Measurements from ENCODE around the gene ZBED1.
"Not testable (repeated sequence)": the region's sequence is repeated elsewhere in the genome, so short reads cannot be mapped to it uniquely, and the experiment has no call there.

The ZBED1 gene

DNA sequence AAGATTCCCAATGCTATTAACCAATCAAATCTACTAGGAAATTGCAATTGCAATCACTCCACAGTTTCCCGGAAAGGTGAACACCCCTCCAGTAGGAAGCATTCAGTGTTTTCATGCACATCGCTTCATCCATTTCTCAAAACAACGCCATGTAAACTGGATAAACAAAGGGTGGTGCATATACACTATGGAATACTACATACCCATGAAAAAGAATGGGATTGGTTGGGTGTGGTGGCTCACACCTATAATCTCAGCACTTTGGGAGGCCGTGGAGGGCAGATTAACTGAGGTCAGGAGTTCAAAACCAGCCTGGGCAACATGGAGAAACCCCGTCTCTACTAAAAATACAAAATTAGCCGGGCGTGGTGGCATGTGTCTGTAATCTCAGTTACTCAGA, 29.1 kb downstream of the ZBED1 start:
- DNase-seq = no peak

DNA sequence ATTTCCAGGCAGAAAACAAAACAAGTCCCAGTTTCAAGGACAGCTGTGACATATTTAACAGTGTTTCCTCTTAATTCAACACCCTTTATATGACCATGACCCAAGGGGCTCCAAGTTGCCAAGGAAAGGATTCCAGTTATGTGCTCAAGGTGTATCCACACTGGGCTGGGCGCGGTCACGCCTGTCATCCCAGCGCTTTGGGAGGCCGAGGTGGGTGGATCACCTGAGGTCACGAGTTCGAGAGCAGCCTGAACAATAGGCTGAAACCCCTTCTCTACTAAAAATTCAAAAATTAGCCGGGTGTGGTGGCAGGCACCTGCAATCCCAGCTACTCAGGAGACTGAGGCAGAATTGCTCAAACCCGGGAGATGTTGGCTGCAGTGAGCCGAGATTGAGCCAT, 29.6 kb downstream of the ZBED1 start:
- not testable (repeated sequence) for DNase-seq

DNA sequence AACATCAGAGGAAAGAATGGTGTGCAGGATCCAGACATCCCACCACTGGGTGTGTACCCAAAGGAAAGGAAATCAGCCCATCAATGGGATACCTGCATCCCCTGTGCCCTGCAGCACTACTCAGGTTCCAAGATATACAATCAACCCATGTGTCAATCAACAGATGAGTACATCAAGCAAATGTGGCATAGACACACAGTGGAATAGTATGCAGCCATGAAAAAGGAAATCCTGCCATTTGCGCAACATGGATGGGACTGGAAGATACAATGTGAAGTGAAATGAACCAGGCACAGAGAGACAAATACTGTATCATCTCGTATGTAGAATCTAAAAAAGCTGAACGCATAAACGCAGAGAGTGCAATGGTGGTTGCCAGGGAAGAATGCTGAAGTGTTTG, 30.9 kb downstream of the ZBED1 start:
- not testable (repeated sequence) for DNase-seq

DNA sequence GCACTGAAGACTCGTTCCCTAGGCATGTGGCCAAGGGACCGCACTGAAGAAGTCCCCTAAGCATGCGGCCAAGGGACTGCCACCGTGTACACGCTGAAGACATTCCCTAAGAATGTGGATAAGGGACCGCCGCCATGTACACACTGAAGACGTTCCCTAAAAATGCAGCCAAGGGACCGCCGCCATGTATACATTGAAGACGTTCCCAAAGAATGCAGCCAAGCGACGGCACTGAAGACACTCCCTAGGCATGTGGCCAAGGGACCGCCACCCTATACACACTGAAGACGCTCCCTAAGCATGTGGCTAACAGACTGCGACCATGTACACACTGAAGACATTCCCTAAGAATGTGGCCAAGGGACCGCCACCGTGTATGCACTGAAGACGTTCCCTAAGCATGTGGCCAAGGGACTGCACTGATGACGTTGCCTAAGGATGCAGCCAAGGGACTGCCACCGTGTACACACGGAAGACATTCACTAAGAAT, 31.5 kb downstream of the ZBED1 start:
- DNase-seq = no peak

DNA sequence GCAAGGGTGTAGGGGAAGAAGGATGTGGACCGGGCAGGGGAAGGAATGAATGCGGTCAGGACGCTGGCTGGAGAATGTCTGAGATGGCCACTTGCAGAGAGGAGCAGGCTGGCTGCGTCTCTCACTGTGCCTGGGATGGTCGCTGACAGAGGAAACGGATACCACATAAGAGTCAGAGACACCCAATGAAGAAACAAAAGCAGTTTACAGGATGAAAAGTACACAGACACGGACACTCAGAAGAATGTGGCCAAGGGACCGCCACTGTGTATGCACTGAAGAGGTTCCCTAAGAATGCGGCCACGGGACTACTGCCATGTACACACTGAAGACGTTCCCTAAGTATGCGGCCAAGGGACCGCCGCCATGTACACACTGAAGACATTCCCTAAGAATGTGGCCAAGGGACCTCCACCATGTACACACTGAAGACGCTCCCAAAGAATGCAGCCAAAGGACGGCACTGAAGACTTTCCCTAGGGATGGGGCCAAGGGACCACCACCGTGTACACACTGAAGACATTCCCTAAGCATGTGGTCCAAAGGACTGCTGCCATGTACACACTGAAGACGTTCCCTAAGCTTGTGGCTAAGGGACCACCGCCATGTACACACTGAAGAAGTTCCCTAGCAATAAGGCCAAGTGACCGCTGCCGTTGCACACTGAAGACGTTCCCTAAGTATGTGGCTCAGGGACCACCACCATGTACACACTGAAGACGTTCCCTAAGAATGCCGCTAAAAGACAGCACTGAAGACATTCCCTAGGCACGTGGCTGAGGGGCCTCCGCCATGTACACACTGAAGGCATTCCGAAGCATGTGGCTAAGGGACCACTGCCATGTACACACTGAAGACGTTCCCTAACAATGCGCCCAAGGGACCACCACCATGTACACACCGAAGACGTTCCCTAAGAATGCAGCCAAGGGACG, 32.2 kb downstream of the ZBED1 start:
- DNase-seq = no peak

DNA sequence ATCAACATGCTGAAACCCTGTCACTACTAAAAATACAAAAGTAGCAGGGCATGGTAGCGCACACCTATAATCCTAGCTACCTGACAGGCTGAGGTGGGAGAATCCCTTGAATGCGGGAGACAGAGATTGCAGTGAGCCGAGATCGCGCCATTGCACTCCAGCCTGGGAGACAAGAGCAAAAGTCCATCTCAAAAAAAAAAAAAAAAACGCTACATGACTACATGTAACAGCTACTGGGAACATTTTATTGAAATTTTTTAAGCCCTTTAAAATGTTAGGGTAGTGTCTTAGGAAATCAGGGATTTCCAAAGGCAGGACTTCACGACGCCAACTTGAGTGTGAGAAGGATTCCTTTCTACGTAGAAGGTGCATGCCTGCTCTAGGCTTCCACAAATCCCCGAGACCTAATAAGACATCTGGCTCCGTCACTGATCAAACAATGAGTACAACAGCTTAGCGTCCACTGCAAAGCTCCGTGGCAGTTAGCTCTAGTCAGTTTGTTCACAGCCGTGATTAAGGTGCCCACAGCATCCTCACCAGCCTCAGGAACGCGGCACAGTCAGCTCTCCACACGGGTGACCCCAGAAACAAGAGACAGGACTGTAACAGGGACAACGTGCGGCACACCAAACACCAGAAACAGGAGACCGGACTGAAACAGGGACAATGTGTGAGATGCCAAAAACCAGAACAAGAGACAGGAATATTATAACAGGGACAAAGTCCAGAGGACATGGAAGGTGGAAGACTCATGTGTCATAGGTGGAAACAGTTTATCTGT, 33.7 kb downstream of the ZBED1 start:
- DNase-seq = no peak

DNA sequence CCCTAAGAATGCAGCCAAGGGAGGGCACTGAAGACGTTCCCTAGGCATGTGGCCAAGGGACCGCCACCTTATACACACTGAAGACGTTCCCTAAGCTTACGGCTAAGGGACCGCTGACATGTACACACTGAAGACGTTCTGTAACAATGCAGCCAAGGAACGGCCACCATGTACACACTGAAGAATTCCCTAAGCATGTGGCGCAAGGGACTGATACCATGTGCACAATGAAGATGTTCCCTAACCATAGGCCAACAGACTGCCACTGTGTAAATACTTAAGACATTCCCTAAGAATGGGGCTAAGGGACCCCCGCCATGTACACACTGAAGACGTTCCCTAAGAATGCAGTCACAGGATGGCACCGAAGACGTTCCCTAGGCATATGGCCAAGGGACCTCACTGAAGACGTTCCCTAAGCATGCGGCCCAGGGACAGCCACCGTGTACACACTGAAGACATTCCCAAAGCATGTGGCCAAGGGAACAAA, 36.1 kb downstream of the ZBED1 start:
- no peak for DNase-seq

DNA sequence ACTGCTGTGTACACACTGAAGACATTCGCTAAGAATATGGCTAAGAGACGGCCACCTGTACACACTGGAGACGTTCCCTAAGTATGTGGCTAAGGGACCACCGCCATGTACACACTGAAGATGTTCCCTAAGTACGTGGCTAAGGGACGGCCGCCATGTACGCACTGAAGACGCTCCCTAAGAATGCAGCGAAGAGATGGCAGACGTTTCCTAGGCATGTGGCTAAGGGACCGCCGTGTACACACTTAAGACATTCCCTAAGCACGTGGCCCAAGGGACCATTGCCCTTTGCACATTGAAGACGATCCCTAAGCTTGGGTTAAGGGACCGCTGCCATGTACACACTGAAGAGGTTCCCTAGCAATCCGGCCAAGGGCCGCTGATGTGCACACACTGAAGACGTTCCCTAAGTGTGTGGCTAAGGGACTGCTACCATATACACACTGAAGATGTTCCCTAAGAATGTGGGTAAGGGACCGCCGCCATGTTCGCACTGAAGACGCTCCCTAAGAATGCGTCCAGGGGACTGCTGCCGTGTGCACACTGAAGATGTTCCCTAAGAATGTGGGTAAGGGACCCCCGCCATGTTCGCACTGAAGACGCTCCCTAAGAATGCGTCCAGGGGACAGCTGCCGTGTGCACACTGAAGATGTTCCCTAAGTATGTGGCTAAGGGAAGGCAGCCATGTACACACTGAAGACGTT, 36.7 kb downstream of the ZBED1 start:
- DNase-seq = no peak

DNA sequence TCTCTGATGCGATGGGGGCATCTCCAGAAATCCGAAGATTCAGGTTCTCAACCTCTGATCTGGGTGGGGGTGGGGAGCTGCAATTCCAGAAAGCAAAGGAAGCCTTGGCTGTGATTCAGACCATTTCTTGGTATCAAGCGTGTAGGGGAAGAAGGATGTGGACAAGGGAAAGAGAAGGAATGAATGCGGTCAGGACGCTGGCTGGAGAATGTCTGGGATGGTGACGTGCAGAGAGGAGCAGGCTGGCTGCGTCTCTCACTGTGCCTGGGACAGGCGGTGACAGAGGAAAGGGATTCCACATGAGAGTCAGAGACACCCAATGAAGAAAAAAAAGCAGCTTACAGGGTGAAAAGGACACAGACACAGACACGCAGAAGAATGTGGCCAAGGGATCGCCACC, 37.3 kb downstream of the ZBED1 start:
- DNase-seq = not testable (repeated sequence)

DNA sequence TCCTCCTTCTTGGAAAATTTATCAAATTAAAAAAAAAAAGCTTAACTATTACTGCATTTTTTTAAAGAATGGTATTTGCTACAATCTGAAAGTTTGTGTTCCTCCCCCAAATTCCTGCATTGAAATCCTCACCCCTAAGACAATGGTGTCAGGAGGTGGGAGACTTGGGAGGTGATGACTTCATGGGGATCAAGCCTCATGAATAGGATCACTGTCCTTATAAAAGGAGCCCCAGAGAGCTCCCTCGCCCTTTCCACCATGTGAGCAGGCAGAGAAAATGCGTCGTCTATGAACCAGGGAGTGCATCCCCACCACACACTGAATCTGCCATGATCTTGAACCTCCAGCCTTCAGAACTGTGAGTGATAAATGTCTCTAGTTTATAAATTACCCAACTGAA, 38.0 kb downstream of the ZBED1 start:
- no peak for DNase-seq

DNA sequence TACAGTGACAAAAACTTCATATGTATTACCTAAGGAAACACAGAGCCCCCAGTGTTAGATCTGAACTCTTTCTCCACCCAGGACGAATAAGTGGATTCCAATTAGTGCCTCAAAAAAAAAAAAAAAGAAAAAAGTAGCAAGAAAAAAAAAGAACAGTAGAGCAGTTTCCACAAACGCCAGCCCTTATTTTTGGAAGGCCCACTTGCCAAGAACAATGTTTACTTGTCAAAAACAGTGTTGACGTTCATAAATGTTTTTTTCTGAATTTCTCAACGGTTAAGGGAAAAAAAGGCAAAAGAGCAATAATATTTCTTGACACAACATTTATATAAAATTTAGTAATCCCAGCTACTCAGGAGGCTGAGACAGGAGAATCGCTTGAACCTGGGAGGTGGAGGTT, 38.7 kb downstream of the ZBED1 start:
- no peak for DNase-seq

DNA sequence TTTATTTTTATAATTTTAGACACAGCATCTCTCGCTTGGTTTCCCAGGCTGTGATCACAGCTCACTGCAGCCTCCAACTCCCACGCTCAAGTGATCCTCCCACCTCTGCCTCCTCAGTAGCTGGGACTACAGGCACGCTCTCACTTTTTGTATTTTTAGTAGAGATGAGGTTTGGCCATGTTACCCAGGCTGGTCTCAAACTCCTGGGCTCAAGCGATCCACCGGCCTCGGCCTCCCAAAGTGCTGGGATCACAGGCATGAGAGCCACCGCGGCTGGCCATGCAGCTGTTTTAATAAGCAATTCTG, 39.1 kb downstream of the ZBED1 start:
- DNase-seq = no peak

DNA sequence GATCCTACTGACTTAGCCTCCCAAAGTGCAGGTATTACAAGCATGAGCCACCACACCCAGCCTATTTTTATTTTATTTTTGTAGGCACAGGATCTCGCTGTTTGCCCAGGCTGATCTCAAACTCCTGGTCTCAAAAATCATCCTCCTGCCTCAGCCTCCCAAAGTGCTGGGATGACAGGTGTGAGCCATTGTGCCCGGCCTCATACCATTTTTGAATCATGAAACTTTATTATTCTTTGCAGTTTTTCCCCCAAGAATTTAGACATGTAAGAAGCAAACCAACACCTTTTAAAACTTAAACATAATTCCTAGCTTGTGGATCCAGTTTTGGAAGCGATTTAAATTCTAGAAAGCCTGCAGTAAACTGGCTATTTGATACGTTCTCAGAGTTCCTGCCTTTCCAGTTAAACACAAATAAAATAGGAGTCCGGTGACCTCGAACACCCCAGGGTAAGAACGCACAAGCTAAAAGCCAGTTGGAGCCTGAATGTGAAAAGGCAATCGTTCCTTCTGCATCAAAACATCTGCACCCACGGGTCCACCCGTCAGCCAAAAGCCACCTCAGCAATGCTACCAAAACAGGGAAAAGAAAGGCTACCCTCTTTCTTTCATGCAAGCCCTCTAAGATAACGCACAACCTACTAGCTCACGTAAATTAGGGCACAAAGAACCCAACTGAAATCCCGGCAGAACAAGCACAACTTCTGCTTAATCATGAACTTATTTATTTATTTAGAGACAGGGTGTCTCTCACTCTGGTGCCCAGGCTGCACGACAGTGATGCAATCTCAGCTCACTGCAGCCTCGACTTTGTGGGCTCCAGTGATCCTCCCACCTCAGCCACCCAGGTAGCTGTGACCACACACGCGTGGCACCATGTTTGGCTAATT, 39.7 kb downstream of the ZBED1 start:
- not testable (repeated sequence) for DNase-seq

DNA sequence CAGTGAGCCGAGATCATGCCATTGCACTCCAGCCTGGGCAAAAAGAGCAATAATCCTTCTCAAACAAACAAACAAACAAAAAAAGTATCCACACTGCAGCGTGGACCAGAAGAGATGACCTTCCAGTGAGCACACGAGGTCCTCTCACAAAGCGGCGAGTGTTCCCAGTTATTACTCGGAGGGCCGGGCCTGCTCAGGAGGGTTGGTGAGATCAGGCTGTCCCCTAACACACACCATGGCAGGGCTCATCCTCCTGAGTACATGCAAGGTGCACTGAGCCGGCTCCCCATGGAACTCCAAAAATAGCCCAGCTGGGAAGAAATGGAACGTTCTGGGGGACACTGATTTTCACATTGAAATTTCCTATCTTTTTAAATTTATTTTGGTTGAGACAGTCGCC, 40.7 kb downstream of the ZBED1 start:
- DNase-seq = not testable (repeated sequence)

DNA sequence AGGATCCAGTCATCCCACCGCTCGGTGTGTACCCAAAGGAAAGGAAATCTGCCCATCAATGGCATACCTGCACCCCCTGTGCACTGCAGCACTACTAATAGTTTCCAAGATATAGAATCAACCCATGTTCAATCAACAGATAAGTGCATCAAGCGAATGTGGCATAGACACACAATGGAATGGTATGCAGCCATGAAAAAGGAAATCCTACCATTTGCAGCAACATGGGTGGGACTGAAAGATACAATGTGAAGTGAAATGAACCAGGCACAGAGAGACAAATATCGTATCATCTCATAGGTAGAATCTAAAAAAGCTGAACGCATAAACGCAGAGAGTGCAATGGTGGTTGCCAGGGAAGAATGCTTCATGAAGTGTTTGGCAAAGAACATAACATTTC, 42.5 kb downstream of the ZBED1 start:
- DNase-seq = no peak

DNA sequence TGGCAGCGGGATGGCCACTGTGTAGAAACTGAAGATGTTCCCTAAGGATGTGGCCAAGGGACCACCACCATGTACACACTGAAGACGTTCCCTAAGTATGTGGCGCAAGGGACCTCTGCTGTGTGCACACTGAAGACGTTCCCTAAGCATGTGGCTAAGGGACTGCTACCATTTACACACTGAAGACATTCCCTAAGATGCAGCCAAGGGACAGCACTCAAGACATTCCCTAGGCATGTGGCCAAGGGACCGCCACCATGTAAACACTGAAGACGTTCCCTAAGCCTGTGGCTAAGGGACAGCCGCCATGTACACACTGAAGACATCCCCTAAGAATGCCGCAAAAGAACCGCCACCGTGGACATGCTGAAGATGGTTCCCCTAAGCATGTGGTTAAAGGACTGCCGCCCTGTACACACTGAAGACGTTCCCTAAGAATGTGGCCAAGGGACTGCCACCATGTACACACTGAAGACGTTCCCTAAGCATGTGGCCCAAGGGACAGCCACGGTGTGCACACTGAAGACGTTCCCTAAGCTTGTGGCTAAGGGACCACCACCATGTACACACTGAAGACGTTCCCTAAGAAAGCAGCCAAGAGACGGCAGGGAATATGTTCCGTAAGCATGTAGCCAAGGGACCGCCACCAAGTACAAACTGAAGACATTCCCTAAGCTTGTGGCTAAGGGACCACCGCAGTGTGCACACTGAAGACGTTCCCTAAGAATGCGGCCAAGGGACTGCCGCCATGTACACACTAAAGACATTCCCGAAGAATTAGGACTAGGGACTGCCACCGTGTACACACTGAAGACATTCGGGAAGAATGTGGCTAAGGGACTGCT, 43.3 kb downstream of the ZBED1 start:
- no peak for DNase-seq

DNA sequence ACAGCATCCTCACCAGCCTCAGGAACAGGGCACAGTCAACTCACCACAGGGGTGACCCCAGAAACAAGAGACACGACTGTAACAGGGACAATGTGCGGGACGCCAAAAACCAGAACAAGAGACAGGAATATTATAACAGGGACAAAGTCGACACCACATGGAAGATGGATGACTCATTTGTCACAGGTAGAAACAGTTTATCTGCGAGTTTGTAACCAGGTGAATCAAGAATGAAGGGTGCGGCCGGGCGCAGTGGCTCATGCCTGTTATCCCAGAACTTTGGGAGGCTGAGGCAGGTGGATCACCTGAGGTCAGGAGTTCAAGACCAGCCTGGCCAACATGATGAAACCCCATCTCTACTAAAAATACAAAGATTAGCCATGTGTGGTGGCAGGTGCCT, 44.7 kb downstream of the ZBED1 start:
- DNase-seq = not testable (repeated sequence)

DNA sequence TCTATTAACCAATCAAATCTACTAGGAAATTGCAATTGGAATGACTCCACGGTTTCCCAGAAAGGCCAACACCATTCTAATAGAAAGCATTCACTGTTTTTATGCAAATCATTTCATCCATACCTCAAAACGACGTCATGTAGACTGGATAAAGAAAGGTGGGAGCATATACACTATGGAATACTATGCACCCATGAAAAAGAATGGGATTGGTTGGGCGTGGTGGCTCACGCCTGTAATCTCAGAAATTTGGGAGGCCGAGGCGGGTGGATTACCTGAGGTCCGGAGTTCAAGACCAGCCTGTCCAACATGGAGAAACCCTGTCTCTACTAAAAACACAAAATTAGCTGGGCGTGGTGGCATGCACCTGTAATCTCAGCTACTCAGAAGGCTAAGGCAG, 46.2 kb downstream of the ZBED1 start:
- DNase-seq = not testable (repeated sequence)

DNA sequence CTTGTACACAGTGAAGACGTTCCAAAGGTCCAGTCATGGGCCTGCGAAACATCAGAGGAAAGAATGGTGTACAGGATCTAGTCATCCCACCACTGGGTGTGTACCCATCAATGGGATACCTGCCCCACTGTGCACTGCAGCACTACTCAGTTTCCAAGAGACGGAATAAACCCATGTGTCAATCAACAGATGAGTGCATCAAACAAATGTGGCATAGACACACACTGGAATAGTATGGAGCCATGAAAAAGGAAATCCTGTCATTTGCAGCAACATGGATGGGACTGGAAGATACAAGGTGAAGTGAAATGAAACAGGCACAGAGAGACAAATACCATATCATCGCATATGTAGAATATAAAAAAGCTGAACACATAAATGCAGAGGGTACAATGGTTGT, 48.0 kb downstream of the ZBED1 start:
- no peak for DNase-seq

DNA sequence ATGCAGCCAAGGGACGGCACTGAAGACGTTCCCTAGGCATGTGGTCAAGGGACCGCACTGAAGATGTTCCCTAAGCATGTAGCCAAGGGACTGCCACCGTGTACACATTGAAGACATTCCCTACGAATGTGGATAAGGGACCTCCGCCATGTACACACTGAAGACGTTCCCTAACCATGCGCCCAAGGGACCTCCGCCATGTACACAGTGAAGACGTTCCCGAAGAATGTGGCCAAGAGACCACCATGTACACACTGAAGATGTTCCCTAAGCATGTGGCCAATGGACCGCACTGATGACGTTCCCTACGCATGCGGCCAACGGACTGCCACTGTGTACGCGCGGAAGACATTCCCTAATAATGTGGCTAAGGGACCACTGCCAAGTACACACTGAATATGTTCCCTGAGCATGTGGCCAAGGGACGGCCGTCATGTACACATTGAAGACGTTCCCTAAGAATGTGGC, 48.4 kb downstream of the ZBED1 start:
- no peak for DNase-seq

Data from NCI-H1436 (cell line).